Loucy (cell line): ENCODE data around the gene SLC17A2.

Source experiments
- EZH2phosphoT487 ChIP-seq: fragments of 200-600 bp; IDR thresholded peaks from 2 replicates; pipeline ENCODE4 v1.6.1; 2018; ENCODE audit warnings: antibody characterized with exemption, mild to moderate bottlenecking, moderate library complexity, borderline replicate concordance
- TF ChIP-seq, protein P1 (sequence below): fragments of 200-600 bp; sonication (generic); conservative IDR thresholded peaks from 2 replicates; pipeline ENCODE4 v1.5.1; 2014; ENCODE audit warnings: mild to moderate bottlenecking, antibody characterized with exemption, low read length

DNA sequence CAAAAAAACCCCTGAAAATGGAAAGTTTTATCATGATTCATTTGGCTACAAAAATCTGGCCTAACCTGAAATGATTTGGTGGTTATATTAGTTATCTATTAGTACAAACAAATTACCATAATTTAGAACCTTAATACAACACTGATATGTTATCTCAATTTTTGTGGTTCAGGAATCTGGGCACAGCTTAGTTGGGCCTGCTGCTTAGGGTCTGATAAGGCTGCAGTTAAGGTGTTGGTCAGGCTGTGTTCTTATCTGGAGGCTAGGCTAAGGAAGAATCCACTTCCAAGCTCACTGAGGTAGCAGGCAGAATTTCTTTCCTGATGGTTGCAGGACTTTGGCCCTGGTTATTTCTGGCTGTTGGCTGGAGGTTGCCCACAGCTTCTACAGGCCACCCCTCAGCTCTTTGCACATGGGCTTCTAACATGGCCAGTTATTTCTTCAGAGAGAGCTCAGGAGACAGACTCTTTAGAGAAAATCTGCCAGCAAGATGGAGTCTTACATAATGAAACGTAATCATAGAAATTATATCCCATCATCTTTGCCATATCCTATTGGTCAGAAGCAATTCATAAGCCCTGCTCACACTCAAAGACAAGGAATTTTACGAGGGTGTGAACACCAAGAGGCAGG is 43.5 kb upstream of the SLC17A2 start:
- TF ChIP-seq, protein P1, sequence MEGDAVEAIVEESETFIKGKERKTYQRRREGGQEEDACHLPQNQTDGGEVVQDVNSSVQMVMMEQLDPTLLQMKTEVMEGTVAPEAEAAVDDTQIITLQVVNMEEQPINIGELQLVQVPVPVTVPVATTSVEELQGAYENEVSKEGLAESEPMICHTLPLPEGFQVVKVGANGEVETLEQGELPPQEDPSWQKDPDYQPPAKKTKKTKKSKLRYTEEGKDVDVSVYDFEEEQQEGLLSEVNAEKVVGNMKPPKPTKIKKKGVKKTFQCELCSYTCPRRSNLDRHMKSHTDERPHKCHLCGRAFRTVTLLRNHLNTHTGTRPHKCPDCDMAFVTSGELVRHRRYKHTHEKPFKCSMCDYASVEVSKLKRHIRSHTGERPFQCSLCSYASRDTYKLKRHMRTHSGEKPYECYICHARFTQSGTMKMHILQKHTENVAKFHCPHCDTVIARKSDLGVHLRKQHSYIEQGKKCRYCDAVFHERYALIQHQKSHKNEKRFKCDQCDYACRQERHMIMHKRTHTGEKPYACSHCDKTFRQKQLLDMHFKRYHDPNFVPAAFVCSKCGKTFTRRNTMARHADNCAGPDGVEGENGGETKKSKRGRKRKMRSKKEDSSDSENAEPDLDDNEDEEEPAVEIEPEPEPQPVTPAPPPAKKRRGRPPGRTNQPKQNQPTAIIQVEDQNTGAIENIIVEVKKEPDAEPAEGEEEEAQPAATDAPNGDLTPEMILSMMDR = no peak
- no peak for TF ChIP-seq EZH2phosphoT487
